Measurements from ENCODE around the gene CNIH3. TPM values are rescaled to one million over a fixed set of nuclear protein-coding genes. Genes with fewer than 3 reads are reported as not detected.

CNIH3 gene
- total and polyA plus RNA-seq, 2 donors (not counting 3 experiments of a cell fraction or from before 2014, with no cell fraction given) = 1.3 to 2.5 TPM

DNA sequence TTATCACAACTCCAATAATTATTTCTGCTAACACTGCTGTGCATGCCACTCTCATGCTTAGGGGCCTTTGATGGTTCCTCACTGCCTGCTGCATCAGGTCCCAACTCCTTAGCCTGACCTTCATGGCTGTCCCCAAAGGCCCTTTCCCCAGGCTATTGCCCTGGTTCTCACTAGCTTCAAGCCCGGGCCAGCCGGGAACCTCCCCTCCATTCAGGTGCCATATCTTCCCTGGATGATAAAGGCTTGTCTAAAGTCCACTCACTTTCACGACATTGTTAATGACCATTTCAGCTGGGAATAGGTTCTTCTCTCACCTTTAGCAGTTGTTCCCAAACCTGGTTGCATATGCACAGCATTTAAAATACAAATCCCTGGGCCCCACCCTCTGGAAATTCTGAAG lies 95.8 kb downstream of the CNIH3 start:
- Histone ChIP-seq H3K36me3 (ENCODE audit: control insufficient read depth in 2 of 2, extremely low read depth in 1 of 2, insufficient read depth in 2 of 2, low read length in 2 of 2) (no peaks in the 10 kb centered on the region), H2AFZ (ENCODE audit: low read depth, low read length) (no peak overlapping the region), H3K9ac (replicated peaks; ENCODE audit: extremely low read depth, insufficient read depth, low read length) (no peak overlapping the region), H3K79me2 (ENCODE audit: control insufficient read depth, insufficient read depth, low read length) (no peaks in the 10 kb centered on the region), H3K4me1 (ENCODE audit: control insufficient read depth, extremely low read depth, insufficient read depth, low read length) (no peaks in the 10 kb centered on the region), H3K9me1 (replicated peaks; ENCODE audit: control insufficient read depth, extremely low read depth, insufficient read depth, low read length) (no peaks in the 10 kb centered on the region), H3K27me3 (ENCODE audit: control insufficient read depth in 2 of 2, insufficient read depth in 2 of 2, low read length in 2 of 2) (no peaks in the 10 kb centered on the region), H3K4me2 (ENCODE audit: insufficient read depth, low read length) (no peak overlapping the region), H4K20me1 (replicated peaks; ENCODE audit: control insufficient read depth, extremely low read depth, insufficient read depth, low read length) (no peaks in the 10 kb centered on the region), H3K4me3 (replicated peaks in 1 of 3; ENCODE audit: insufficient read depth in 1 of 3, low read depth in 1 of 3, low read length in 3 of 3) (no peak overlapping the region), H3K27ac (ENCODE audit: insufficient read depth, low read depth, low read length) (no peak overlapping the region), H3K9me3 (replicated peaks; ENCODE audit: control insufficient read depth, insufficient read depth, low read length) (no peaks in the 10 kb centered on the region)
- ChIA-PET POLR2A (no interaction called here), CTCF (interaction anchor here (1.3 kb wide), 1 partner anchor 16 kb away, joined by 3 read pairs; no protein-coding TSS in a partner anchor)
- BruUV-seq (replicated peaks) = no TSS peak
- DNase-seq (ENCODE audit: low read depth, low spot score) (no peak), FAIRE-seq (no peak)
- intact Hi-C loops (cut with micrococcal nuclease) (no loop called here), dilution Hi-C loops (cut with MboI; ENCODE audit: extremely low pct_ligation_motif_present, low sequenced_read_pairs) (no loop called here)
- TF ChIP-seq JUN (IDR thresholded peaks at IDR 0.05; ENCODE audit: borderline replicate concordance, insufficient read depth, insufficient read length, low read depth) = no peak
- TF ChIP-seq POLR2AphosphoS5 (IDR thresholded peaks at IDR 0.05; ENCODE audit: insufficient read depth, low read depth, low read length) = no peak
- no peak for TF ChIP-seq GATA2 (IDR thresholded peaks at IDR 0.05; ENCODE audit: insufficient read depth, insufficient read length, low read depth, low read length)
- no peak for TF ChIP-seq FOS (IDR thresholded peaks at IDR 0.05; ENCODE audit: borderline replicate concordance, insufficient read depth, low read length)
- no peak for TF ChIP-seq MYC (IDR thresholded peaks at IDR 0.05; ENCODE audit: low read depth, low read length)
- no peak for TF ChIP-seq EZH2 (IDR thresholded peaks at IDR 0.05; ENCODE audit: borderline replicate concordance, low read depth, low read length, severe bottlenecking)
- TF ChIP-seq, protein P1, sequence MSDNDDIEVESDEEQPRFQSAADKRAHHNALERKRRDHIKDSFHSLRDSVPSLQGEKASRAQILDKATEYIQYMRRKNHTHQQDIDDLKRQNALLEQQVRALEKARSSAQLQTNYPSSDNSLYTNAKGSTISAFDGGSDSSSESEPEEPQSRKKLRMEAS (IDR thresholded peaks at IDR 0.05; ENCODE audit: insufficient read depth, insufficient read length) = no peak
- no peak for TF ChIP-seq POLR2A (IDR thresholded peaks at IDR 0.05; ENCODE audit: low read depth, low read length)
- TF ChIP-seq, protein P2, sequence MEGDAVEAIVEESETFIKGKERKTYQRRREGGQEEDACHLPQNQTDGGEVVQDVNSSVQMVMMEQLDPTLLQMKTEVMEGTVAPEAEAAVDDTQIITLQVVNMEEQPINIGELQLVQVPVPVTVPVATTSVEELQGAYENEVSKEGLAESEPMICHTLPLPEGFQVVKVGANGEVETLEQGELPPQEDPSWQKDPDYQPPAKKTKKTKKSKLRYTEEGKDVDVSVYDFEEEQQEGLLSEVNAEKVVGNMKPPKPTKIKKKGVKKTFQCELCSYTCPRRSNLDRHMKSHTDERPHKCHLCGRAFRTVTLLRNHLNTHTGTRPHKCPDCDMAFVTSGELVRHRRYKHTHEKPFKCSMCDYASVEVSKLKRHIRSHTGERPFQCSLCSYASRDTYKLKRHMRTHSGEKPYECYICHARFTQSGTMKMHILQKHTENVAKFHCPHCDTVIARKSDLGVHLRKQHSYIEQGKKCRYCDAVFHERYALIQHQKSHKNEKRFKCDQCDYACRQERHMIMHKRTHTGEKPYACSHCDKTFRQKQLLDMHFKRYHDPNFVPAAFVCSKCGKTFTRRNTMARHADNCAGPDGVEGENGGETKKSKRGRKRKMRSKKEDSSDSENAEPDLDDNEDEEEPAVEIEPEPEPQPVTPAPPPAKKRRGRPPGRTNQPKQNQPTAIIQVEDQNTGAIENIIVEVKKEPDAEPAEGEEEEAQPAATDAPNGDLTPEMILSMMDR (IDR thresholded peaks at IDR 0.05; ENCODE audit: extremely low read depth in 1 of 2, insufficient read depth in 1 of 2, low read depth in 1 of 2, low read length in 2 of 2) = no peak

All from endothelial cell of umbilical vein (primary cell).